GM23338 (cell line): Measurements from ENCODE around the gene SMARCC1. TPM values are rescaled to one million over a fixed set of nuclear protein-coding genes. Genes with fewer than 3 reads are reported as not detected.

Experiments used
- ATAC-seq: fragments of 200-7000 bp; cut with Tn5 transposase; 3 replicates; pipeline ENCODE4 v1.9.1; 2020
- DNase-seq: peaks from one replicate; pipeline ENCODE4 v3.0.0-alpha.2; 2015; ENCODE audit warnings: low spot score
- H2AFZ ChIP-seq: fragments of 200-600 bp; sonication (generic); 2 replicates; pipeline ENCODE4 v1.8.0; 2016; ENCODE audit warnings: antibody characterized with exemption, mild to moderate bottlenecking, moderate library complexity
- H3F3A ChIP-seq: fragments of 200-600 bp; sonication (generic); replicated peaks from 2 replicates; pipeline ENCODE4 v1.8.0; 2017; ENCODE audit warnings: antibody characterized with exemption, mixed run types, low read depth
- H3K27ac ChIP-seq: fragments of 200-600 bp; sonication (generic); 2 replicates; pipeline ENCODE4 v1.6.1; 2016; ENCODE audit warnings: low read depth
- H3K27me3 ChIP-seq: fragments of 200-600 bp; sonication (generic); 2 replicates; pipeline ENCODE4 v1.8.0; 2016; ENCODE audit warnings: mild to moderate bottlenecking, mixed run types, moderate library complexity; ENCODE audit not compliant: insufficient read depth
- H3K36me3 ChIP-seq: fragments of 200-600 bp; sonication (generic); 2 replicates; pipeline ENCODE4 v1.8.0; 2016; ENCODE audit warnings: mild to moderate bottlenecking; ENCODE audit not compliant: insufficient read depth
- H3K4me1 ChIP-seq: fragments of 200-600 bp; sonication (generic); 2 replicates; pipeline ENCODE4 v1.8.0; 2016; ENCODE audit warnings: mild to moderate bottlenecking, moderate library complexity; ENCODE audit not compliant: insufficient read depth
- H3K4me2 ChIP-seq: fragments of 200-600 bp; sonication (generic); 2 replicates; pipeline ENCODE4 v1.7.1; 2017; ENCODE audit warnings: mixed run types
- H3K4me3 ChIP-seq: fragments of 200-600 bp; sonication (generic); 2 replicates; pipeline ENCODE4 v1.6.1; 2016; ENCODE audit warnings: mixed run types
- H3K79me2 ChIP-seq: fragments of 200-600 bp; sonication (generic); replicated peaks from 2 replicates; pipeline ENCODE4 v1.8.0; 2017; ENCODE audit warnings: mild to moderate bottlenecking; ENCODE audit not compliant: insufficient read depth
- H3K9me2 ChIP-seq: fragments of 200-600 bp; sonication (generic); 2 replicates; pipeline ENCODE4 v1.8.0; 2017; ENCODE audit not compliant: insufficient read depth
- H4K20me1 ChIP-seq: fragments of 200-600 bp; sonication (generic); replicated peaks from 2 replicates; pipeline ENCODE4 v1.8.0; 2017; ENCODE audit warnings: mild to moderate bottlenecking; ENCODE audit not compliant: insufficient read depth
- H3K27ac Mint-ChIP-seq: 2 replicates; pipeline ENCODE4 v1.8.0; 2020; ENCODE audit warnings: inconsistent platforms, mild to moderate bottlenecking, moderate library complexity, mixed read lengths
- H3K27me3 Mint-ChIP-seq: 3 replicates; pipeline ENCODE4 v1.8.0; 2022; ENCODE audit warnings: low read depth, mild to moderate bottlenecking, moderate library complexity, mixed read lengths, inconsistent platforms; ENCODE audit not compliant: insufficient read depth, poor library complexity
- H3K36me3 Mint-ChIP-seq: 3 replicates; pipeline ENCODE4 v1.8.0; 2021; ENCODE audit warnings: low read depth, mild to moderate bottlenecking, inconsistent platforms, moderate library complexity, mixed read lengths
- H3K4me1 Mint-ChIP-seq: 3 replicates; pipeline ENCODE4 v1.8.0; 2020; ENCODE audit warnings: mild to moderate bottlenecking, inconsistent platforms, mixed read lengths
- H3K4me3 Mint-ChIP-seq: 3 replicates; pipeline ENCODE4 v1.8.0; 2021; ENCODE audit warnings: moderate library complexity, mild to moderate bottlenecking, inconsistent platforms, mixed read lengths
- H3K9me3 Mint-ChIP-seq: 3 replicates; pipeline ENCODE4 v1.8.0; 2020; ENCODE audit warnings: moderate library complexity, mild to moderate bottlenecking, inconsistent platforms, mixed read lengths
- polyA plus RNA-seq: library from polyadenylated mRNA; unstranded; fragments of >200 nt; fragmentation: Nextera tagmentation; extraction: Ambion mirVana; gene quantifications from 2 replicates; pipeline ENCODE4 v1.2.1, GENCODE V29; 2016
- total RNA-seq: library from RNA; depleted of rRNA; stranded (reverse); fragments of >200 nt; shearing (Covaris generic); gene quantifications from 2 replicates; pipeline ENCODE4 v1.2.3, GENCODE V29; 2014
- TF ChIP-seq, protein P1 (sequence below): IDR thresholded peaks from 2 replicates; pipeline ENCODE4 v1.6.1; 2016; ENCODE audit warnings: antibody characterized with exemption
- TF ChIP-seq, protein P2 (sequence below), 2 experiments: fragments of 200-600 bp in 1 of 2; sonication (generic) in 1 of 2; conservative IDR thresholded peaks; 2 replicates each; pipeline versions ENCODE4 v1.5.1 to v1.6.1; 2016 to 2017; ENCODE audit warnings: antibody characterized with exemption in 2 of 2, low read depth in 2 of 2, mild to moderate bottlenecking in 2 of 2, moderate library complexity in 1 of 2
- TF ChIP-seq, protein P3 (sequence below): fragments of 250-450 bp; sonication (Bioruptor Pico); IDR thresholded peaks from 2 replicates; pipeline ENCODE4 v1.5.0; 2020; ENCODE audit warnings: mild to moderate bottlenecking, moderate library complexity

SMARCC1 gene
- total and polyA plus RNA-seq, 2 experiments from 2014 or later, result 105 to 171 TPM

DNA sequence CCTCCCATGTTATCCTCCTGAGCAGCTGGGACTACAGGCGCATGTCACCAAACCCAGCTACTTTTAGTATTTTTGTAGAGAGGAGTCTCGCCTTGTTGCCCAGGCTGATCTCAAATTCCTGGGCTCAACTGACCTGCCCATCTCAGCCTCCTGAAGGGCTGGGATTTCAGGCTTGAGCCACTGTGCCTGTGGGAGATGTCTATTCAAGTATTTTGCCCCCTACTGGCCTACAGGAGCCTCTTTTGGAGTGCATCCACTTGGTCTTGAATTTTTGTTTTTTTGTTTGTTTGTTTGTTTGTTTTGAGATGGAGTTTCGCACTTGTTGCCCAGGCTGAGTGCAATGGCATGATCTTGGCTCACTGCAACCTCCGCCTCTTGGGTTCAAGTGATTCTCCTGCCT, 18.0 kb upstream of the SMARCC1 start:
- H3K4me3 Mint-ChIP-seq, result no peak overlapping the region
- no peaks in the 10 kb centered on the region for H3K36me3 ChIP-seq
- DNase-seq (peak; percentile 90), ATAC-seq (peak; percentile 17)
- TF ChIP-seq, protein P1, sequence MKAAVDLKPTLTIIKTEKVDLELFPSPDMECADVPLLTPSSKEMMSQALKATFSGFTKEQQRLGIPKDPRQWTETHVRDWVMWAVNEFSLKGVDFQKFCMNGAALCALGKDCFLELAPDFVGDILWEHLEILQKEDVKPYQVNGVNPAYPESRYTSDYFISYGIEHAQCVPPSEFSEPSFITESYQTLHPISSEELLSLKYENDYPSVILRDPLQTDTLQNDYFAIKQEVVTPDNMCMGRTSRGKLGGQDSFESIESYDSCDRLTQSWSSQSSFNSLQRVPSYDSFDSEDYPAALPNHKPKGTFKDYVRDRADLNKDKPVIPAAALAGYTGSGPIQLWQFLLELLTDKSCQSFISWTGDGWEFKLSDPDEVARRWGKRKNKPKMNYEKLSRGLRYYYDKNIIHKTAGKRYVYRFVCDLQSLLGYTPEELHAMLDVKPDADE, result no peak
- TF ChIP-seq, protein P2, sequence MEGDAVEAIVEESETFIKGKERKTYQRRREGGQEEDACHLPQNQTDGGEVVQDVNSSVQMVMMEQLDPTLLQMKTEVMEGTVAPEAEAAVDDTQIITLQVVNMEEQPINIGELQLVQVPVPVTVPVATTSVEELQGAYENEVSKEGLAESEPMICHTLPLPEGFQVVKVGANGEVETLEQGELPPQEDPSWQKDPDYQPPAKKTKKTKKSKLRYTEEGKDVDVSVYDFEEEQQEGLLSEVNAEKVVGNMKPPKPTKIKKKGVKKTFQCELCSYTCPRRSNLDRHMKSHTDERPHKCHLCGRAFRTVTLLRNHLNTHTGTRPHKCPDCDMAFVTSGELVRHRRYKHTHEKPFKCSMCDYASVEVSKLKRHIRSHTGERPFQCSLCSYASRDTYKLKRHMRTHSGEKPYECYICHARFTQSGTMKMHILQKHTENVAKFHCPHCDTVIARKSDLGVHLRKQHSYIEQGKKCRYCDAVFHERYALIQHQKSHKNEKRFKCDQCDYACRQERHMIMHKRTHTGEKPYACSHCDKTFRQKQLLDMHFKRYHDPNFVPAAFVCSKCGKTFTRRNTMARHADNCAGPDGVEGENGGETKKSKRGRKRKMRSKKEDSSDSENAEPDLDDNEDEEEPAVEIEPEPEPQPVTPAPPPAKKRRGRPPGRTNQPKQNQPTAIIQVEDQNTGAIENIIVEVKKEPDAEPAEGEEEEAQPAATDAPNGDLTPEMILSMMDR (conservative IDR thresholded peaks at IDR 0.05; ENCODE audit: low read depth in 2 of 2), result peak; percentile 59 to 76
- TF ChIP-seq, protein P3, sequence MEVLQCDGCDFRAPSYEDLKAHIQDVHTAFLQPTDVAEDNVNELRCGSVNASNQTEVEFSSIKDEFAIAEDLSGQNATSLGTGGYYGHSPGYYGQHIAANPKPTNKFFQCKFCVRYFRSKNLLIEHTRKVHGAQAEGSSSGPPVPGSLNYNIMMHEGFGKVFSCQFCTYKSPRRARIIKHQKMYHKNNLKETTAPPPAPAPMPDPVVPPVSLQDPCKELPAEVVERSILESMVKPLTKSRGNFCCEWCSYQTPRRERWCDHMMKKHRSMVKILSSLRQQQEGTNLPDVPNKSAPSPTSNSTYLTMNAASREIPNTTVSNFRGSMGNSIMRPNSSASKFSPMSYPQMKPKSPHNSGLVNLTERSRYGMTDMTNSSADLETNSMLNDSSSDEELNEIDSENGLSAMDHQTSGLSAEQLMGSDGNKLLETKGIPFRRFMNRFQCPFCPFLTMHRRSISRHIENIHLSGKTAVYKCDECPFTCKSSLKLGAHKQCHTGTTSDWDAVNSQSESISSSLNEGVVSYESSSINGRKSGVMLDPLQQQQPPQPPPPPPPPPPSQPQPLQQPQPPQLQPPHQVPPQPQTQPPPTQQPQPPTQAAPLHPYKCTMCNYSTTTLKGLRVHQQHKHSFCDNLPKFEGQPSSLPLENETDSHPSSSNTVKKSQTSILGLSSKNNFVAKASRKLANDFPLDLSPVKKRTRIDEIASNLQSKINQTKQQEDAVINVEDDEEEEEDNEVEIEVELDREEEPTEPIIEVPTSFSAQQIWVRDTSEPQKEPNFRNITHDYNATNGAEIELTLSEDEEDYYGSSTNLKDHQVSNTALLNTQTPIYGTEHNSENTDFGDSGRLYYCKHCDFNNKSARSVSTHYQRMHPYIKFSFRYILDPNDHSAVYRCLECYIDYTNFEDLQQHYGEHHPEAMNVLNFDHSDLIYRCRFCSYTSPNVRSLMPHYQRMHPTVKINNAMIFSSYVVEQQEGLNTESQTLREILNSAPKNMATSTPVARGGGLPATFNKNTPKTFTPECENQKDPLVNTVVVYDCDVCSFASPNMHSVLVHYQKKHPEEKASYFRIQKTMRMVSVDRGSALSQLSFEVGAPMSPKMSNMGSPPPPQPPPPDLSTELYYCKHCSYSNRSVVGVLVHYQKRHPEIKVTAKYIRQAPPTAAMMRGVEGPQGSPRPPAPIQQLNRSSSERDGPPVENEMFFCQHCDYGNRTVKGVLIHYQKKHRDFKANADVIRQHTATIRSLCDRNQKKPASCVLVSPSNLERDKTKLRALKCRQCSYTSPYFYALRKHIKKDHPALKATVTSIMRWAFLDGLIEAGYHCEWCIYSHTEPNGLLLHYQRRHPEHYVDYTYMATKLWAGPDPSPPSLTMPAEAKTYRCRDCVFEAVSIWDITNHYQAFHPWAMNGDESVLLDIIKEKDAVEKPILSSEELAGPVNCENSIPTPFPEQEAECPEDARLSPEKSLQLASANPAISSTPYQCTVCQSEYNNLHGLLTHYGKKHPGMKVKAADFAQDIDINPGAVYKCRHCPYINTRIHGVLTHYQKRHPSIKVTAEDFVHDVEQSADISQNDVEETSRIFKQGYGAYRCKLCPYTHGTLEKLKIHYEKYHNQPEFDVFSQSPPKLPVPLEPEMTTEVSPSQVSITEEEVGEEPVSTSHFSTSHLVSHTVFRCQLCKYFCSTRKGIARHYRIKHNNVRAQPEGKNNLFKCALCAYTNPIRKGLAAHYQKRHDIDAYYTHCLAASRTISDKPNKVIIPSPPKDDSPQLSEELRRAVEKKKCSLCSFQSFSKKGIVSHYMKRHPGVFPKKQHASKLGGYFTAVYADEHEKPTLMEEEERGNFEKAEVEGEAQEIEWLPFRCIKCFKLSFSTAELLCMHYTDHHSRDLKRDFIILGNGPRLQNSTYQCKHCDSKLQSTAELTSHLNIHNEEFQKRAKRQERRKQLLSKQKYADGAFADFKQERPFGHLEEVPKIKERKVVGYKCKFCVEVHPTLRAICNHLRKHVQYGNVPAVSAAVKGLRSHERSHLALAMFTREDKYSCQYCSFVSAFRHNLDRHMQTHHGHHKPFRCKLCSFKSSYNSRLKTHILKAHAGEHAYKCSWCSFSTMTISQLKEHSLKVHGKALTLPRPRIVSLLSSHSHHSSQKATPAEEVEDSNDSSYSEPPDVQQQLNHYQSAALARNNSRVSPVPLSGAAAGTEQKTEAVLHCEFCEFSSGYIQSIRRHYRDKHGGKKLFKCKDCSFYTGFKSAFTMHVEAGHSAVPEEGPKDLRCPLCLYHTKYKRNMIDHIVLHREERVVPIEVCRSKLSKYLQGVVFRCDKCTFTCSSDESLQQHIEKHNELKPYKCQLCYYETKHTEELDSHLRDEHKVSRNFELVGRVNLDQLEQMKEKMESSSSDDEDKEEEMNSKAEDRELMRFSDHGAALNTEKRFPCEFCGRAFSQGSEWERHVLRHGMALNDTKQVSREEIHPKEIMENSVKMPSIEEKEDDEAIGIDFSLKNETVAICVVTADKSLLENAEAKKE (CRISPR knock-in tag), result no peak
- peaks cover 5% of the 10 kb centered on the region for H3K27me3 Mint-ChIP-seq
- H3K4me1 Mint-ChIP-seq, result peaks cover 4% of the 10 kb centered on the region; the same call in 2 of the 3 replicates
- peaks cover 2% of the 10 kb centered on the region; the same call in 1 of the 3 replicates for H3K36me3 Mint-ChIP-seq
- H3K4me3 ChIP-seq, result no peak overlapping the region
- H3F3A ChIP-seq, result peaks cover 21% of the 10 kb centered on the region
- H3K27ac Mint-ChIP-seq, result no peak overlapping the region
- H3K27me3 ChIP-seq, result no peaks in the 10 kb centered on the region
- H3K9me2 ChIP-seq, result no peaks in the 10 kb centered on the region
- H3K4me1 ChIP-seq, result peaks cover 17% of the 10 kb centered on the region
- H4K20me1 ChIP-seq, result 0 out of 2 replicates have a peak, but pooled peaks cover 3% of the 10 kb centered on the region
- H3K4me2 ChIP-seq, result no peak overlapping the region
- H3K9me3 Mint-ChIP-seq, result no peaks in the 10 kb centered on the region
- no peak overlapping the region for H3K27ac ChIP-seq
- peaks cover 13% of the 10 kb centered on the region for H3K79me2 ChIP-seq
- H2AFZ ChIP-seq, result no peak overlapping the region
